SK-N-SH (cell line): ENCODE measurements around the gene E4F1. TPM values are rescaled to one million over a fixed set of nuclear protein-coding genes. Genes with fewer than 3 reads are reported as not detected.

Experiments used
- CTCF ChIA-PET: fragments of 300-600, 350-600 bp; formaldehyde crosslinking; extraction: SDS; loops from one replicate; lab custom pipeline; 2021; lab: Yijun Ruan, JAX
- POLR2A ChIA-PET: fragments of 350-600 bp; sonication (Branson Sonifier 250); formaldehyde crosslinking; extraction: SDS; loops from one replicate; lab custom pipeline; 2020; ENCODE audit warnings: antibody characterized with exemption, inconsistent platforms; lab: Yijun Ruan, JAX
- DNase-seq: peaks from one replicate; pipeline ENCODE4 v3.0.0; 2012
- H2AFZ ChIP-seq: fragments of 200-600 bp; sonication (generic); 2 replicates; pipeline ENCODE4 v1.8.1; 2016; ENCODE audit warnings: antibody characterized with exemption, mild to moderate bottlenecking, low read depth
- H3F3A ChIP-seq: fragments of 200-600 bp; sonication (generic); replicated peaks from 2 replicates; pipeline ENCODE3; 2016; ENCODE audit warnings: antibody characterized with exemption, mild to moderate bottlenecking; ENCODE audit not compliant: insufficient read depth
- H3K27ac ChIP-seq, 2 experiments: fragments of 200-500 bp in 1 of 2; fragments of 200-600 bp in 1 of 2; sonication (Bioruptor generic) in 1 of 2; sonication (generic), shearing (Covaris generic) in 1 of 2; 2 replicates each; pipeline versions ENCODE4 v1.5.1 to v1.6.1; 2014 to 2016; ENCODE audit warnings: low read depth in 2 of 2, inconsistent platforms in 1 of 2, low read length in 1 of 2, mild to moderate bottlenecking in 1 of 2, mixed read lengths in 1 of 2
- H3K27me3 ChIP-seq: fragments of 200-600 bp; sonication (generic), shearing (Covaris generic); 2 replicates; pipeline ENCODE4 v1.6.1; 2016; ENCODE audit warnings: mixed run types; ENCODE audit not compliant: insufficient read depth
- H3K36me3 ChIP-seq, 2 experiments: fragments of 200-500 bp in 1 of 2; fragments of 200-600 bp in 1 of 2; sonication (Bioruptor generic) in 1 of 2; sonication (generic) in 1 of 2; replicated peaks in 1 of 2; 2 replicates each; pipeline versions ENCODE3 to v1.5.1; 2014 to 2016; ENCODE audit warnings: low read length in 1 of 2, mild to moderate bottlenecking in 1 of 2; ENCODE audit not compliant: insufficient read depth in 2 of 2, control insufficient read depth in 1 of 2
- H3K4me1 ChIP-seq, 2 experiments: fragments of 200-500 bp in 1 of 2; fragments of 200-600 bp in 1 of 2; sonication (Bioruptor generic) in 1 of 2; sonication (generic), shearing (Covaris generic) in 1 of 2; 2 replicates each; pipeline versions ENCODE4 v1.5.1 to v1.6.1; 2014 to 2016; ENCODE audit warnings: low read depth in 1 of 2, low read length in 1 of 2, mixed run types in 1 of 2; ENCODE audit not compliant: insufficient read depth in 2 of 2, control insufficient read depth in 1 of 2
- H3K4me2 ChIP-seq: fragments of 200-600 bp; sonication (generic), shearing (Covaris generic); 2 replicates; pipeline ENCODE4 v1.6.1; 2017; ENCODE audit warnings: mixed run types
- H3K4me3 ChIP-seq, 2 experiments: fragments of 200-500 bp in 1 of 2; fragments of 200-600 bp in 1 of 2; sonication (Bioruptor generic) in 1 of 2; sonication (generic), shearing (Covaris generic) in 1 of 2; 2 replicates each; pipeline versions ENCODE4 v1.5.1 to v1.8.1; 2014 to 2016; ENCODE audit warnings: low read depth in 2 of 2, inconsistent platforms in 1 of 2, low read length in 1 of 2, mild to moderate bottlenecking in 1 of 2, mixed read lengths in 1 of 2, moderate library complexity in 1 of 2
- H3K79me2 ChIP-seq: fragments of 200-600 bp; sonication (generic); 2 replicates; pipeline ENCODE4 v1.8.1; 2017; ENCODE audit warnings: mild to moderate bottlenecking; ENCODE audit not compliant: insufficient read depth
- H3K9ac ChIP-seq: fragments of 200-600 bp; sonication (generic); 2 replicates; pipeline ENCODE4 v1.6.1; 2017; ENCODE audit warnings: mixed run types
- H3K9me2 ChIP-seq: fragments of 200-600 bp; sonication (generic); 2 replicates; pipeline ENCODE4 v1.6.1; 2017; ENCODE audit warnings: mixed run types
- H3K9me3 ChIP-seq: fragments of 200-600 bp; sonication (generic); 2 replicates; pipeline ENCODE4 v1.6.1; 2017; ENCODE audit warnings: mixed run types, mild to moderate bottlenecking, moderate library complexity
- H4K20me1 ChIP-seq: fragments of 200-600 bp; sonication (generic); 2 replicates; pipeline ENCODE4 v1.6.1; 2017; ENCODE audit warnings: mild to moderate bottlenecking, mixed run types; ENCODE audit not compliant: insufficient read depth
- ELF1 ChIP-seq: IDR thresholded peaks from 2 replicates; pipeline ENCODE4 v1.4.0; 2012
- EP300 ChIP-seq, 2 experiments: IDR thresholded peaks; 2 replicates each; pipeline versions ENCODE4 v1.4.0 to v1.6.1; 2012; ENCODE audit warnings: borderline replicate concordance in 1 of 2, low read depth in 1 of 2, low read length in 1 of 2
- FOXJ3 ChIP-seq: sonication (generic); formaldehyde crosslinking; IDR thresholded peaks from 2 replicates; pipeline ENCODE4 v1.5.1; 2020; ENCODE audit warnings: mild to moderate bottlenecking, missing genetic modification reagents
- GABPA ChIP-seq: IDR thresholded peaks from 2 replicates; pipeline ENCODE4 v1.4.0; 2012; ENCODE audit warnings: low read depth, mild to moderate bottlenecking
- JUND ChIP-seq: IDR thresholded peaks from 2 replicates; pipeline ENCODE4 v1.4.0; 2012
- MXI1 ChIP-seq: IDR thresholded peaks from 2 replicates; pipeline ENCODE4 v1.6.1; 2012; ENCODE audit warnings: mild to moderate bottlenecking, low read depth, low read length, improper control_type of control experiment
- NFIC ChIP-seq: IDR thresholded peaks from 2 replicates; pipeline ENCODE4 v1.4.0; 2012; ENCODE audit warnings: borderline replicate concordance
- NRF1 ChIP-seq: IDR thresholded peaks from 2 replicates; pipeline ENCODE4 v1.6.1; 2012; ENCODE audit warnings: low read depth, mild to moderate bottlenecking, low read length
- PBX3 ChIP-seq: IDR thresholded peaks from 2 replicates; pipeline ENCODE4; 2012
- RAD21 ChIP-seq: IDR thresholded peaks from 2 replicates; pipeline ENCODE4 v1.6.1; 2012; ENCODE audit warnings: mild to moderate bottlenecking, low read length
- RCOR1 ChIP-seq: fragments of 150-350 bp; IDR thresholded peaks from 2 replicates; pipeline ENCODE4 v1.6.1; 2017; ENCODE audit warnings: antibody characterized with exemption, low read length
- REST ChIP-seq: IDR thresholded peaks from 2 replicates; pipeline ENCODE4 v1.6.1; 2012; ENCODE audit warnings: mild to moderate bottlenecking, low read depth, low read length, moderate library complexity
- RFX5 ChIP-seq: IDR thresholded peaks from 2 replicates; pipeline ENCODE4 v1.6.1; 2012; ENCODE audit warnings: mild to moderate bottlenecking, improper control_type of control experiment, low read length
- RXRA ChIP-seq: IDR thresholded peaks from 2 replicates; pipeline ENCODE4 v1.4.0; 2012; ENCODE audit warnings: low read depth, mild to moderate bottlenecking, borderline replicate concordance
- SMC3 ChIP-seq: IDR thresholded peaks from 2 replicates; pipeline ENCODE4 v1.6.1; 2012; ENCODE audit warnings: low read depth, low read length, improper control_type of control experiment
- TAF1 ChIP-seq: IDR thresholded peaks from 2 replicates; pipeline ENCODE4 v1.6.1; 2012; ENCODE audit warnings: low read depth, mild to moderate bottlenecking, low read length, moderate library complexity, borderline replicate concordance
- TCF12 ChIP-seq: IDR thresholded peaks from 2 replicates; pipeline ENCODE4 v1.4.0; 2012
- TEAD4 ChIP-seq: IDR thresholded peaks from 2 replicates; pipeline ENCODE4 v1.4.0; 2012; ENCODE audit warnings: mild to moderate bottlenecking, borderline replicate concordance; ENCODE audit not compliant: insufficient read depth
- YY1 ChIP-seq: IDR thresholded peaks from 2 replicates; pipeline ENCODE4 v1.4.0; 2012; ENCODE audit warnings: low read depth, mild to moderate bottlenecking
- WGBS: methylation state at CpG from one replicate; pipeline ENCODE4 v1.1.6; 2017; ENCODE audit warnings: low lambda C conversion rate; 5-methylcytosine and 5-hydroxymethylcytosine counted together
- polyA plus RNA-seq, 3 experiments: library from polyadenylated mRNA; depleted of rRNA; stranded (reverse); fragments of >200 nt; gene quantifications; 2 replicates each; pipeline ENCODE4 v1.2.3, GENCODE V29; 2012
- TF ChIP-seq, protein P1 (sequence below): IDR thresholded peaks from 2 replicates; pipeline ENCODE4 v1.4.0; 2012; ENCODE audit warnings: low read depth
- TF ChIP-seq, protein P2 (sequence below): IDR thresholded peaks from 2 replicates; pipeline ENCODE4 v1.4.0; 2012; ENCODE audit warnings: low read depth, borderline replicate concordance

Gene E4F1
- polyA plus RNA-seq, 1 of the 3 experiments (the other 2 are of a cell fraction): 33.0 TPM

DNA sequence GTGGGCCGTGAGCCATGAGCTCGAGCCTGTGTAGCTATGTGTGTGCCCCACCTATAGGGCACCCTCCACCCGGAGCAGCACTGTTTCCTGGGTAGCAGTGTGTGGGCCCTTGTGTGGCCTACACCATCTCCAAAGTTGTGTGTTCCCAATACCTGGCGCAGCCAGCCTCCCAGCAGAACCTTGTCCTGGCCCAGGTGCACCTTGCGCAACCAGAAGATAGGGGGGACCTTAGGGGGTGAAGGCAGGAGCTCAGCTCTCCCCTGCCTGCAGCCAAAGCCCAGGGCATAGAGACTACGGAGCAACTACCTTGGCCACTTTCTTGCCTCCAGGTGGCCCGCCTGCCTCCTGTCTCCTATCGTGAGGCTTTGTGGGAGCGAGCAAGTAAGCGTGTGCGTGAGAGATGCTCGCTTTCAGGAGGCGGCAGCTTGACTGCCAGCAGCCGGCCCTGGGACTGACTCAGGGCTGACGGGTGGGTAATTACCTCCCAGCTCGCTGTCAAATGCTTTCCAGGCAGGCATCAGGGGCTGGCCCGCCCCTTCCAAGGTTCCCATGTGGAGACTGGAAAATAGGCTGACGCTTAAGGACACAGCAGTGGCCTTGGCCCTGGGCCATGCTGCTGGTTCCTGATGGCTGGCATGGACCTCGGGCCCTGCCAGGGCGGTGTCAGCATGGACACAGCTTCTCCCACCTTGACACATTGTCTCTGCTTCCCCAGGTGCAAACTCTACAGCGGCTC is 48.8 kb upstream of the E4F1 start:
- no peaks in the 10 kb centered on the region for H3F3A ChIP-seq
- H3K9me2 ChIP-seq: no peaks in the 10 kb centered on the region
- no peak overlapping the region for H3K9ac ChIP-seq
- no peaks in the 10 kb centered on the region for H3K79me2 ChIP-seq
- H2AFZ ChIP-seq: no peak overlapping the region
- CTCF ChIA-PET: interaction anchor here (1.5 kb wide), 1 partner anchor 20 kb away, joined by 4 read pairs; no protein-coding TSS in a partner anchor
- no peaks in the 10 kb centered on the region for H3K27me3 ChIP-seq
- WGBS: 99% methylated on average over 13 of the region's 21 CpGs
- DNase-seq: no peak
- H3K4me2 ChIP-seq: no peak overlapping the region
- peaks cover 0 to 73% of the 10 kb centered on the region in 2 experiments for H3K36me3 ChIP-seq
- no peak overlapping the region for H3K4me3 ChIP-seq
- no peak overlapping the region for H3K27ac ChIP-seq
- no peak for TF ChIP-seq YY1
- no peak for TF ChIP-seq ELF1
- TF ChIP-seq PBX3: no peak
- no peak for TF ChIP-seq RAD21
- no peak for TF ChIP-seq SMC3
- TF ChIP-seq, all 33 proteins: peak for 0
- no peaks in the 10 kb centered on the region for H3K4me1 ChIP-seq
- no peaks in the 10 kb centered on the region for H3K9me3 ChIP-seq
- POLR2A ChIA-PET: interaction anchor here (1.4 kb wide), 1 partner anchor 12 kb away, joined by 4 read pairs; no protein-coding TSS in a partner anchor
- no peaks in the 10 kb centered on the region for H4K20me1 ChIP-seq

GRCh38 chr16:2175454-2175853 is 47.9 kb upstream of the E4F1 start:
- WGBS: 100% methylated on average over 1 of the region's 10 CpGs
- no peak for TF ChIP-seq REST
- TF ChIP-seq NFIC: no peak
- TF ChIP-seq, protein P1, sequence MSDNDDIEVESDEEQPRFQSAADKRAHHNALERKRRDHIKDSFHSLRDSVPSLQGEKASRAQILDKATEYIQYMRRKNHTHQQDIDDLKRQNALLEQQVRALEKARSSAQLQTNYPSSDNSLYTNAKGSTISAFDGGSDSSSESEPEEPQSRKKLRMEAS: no peak
- no peak for TF ChIP-seq TCF12
- no peak for TF ChIP-seq RCOR1
- TF ChIP-seq RFX5: no peak
- no peak for TF ChIP-seq TEAD4
- no peak for TF ChIP-seq NRF1
- TF ChIP-seq MXI1: no peak
- TF ChIP-seq EP300 (IDR thresholded peaks at IDR 0.05; ENCODE audit: borderline replicate concordance in 1 of 2, low read depth in 1 of 2, low read length in 1 of 2): no peak
- no peak for TF ChIP-seq FOXJ3
- TF ChIP-seq SMC3: no peak
- no peak for TF ChIP-seq JUND
- TF ChIP-seq, protein P2, sequence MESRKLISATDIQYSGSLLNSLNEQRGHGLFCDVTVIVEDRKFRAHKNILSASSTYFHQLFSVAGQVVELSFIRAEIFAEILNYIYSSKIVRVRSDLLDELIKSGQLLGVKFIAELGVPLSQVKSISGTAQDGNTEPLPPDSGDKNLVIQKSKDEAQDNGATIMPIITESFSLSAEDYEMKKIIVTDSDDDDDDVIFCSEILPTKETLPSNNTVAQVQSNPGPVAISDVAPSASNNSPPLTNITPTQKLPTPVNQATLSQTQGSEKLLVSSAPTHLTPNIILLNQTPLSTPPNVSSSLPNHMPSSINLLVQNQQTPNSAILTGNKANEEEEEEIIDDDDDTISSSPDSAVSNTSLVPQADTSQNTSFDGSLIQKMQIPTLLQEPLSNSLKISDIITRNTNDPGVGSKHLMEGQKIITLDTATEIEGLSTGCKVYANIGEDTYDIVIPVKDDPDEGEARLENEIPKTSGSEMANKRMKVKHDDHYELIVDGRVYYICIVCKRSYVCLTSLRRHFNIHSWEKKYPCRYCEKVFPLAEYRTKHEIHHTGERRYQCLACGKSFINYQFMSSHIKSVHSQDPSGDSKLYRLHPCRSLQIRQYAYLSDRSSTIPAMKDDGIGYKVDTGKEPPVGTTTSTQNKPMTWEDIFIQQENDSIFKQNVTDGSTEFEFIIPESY: no peak
- no peak for TF ChIP-seq GABPA
- no peak for TF ChIP-seq TAF1
- no peak for TF ChIP-seq RXRA

More at GRCh38 chr16:2175454-2175853, 47.9 kb upstream of the E4F1 start:
- Histone ChIP-seq H3K36me3 (peaks cover 0 to 64% of the 10 kb centered on the region in 2 experiments), H3K27me3 (no peaks in the 10 kb centered on the region), H3K4me3 (no peak overlapping the region), H3K27ac (no peak overlapping the region), H3K9me3 (no peaks in the 10 kb centered on the region), H3K9ac (no peak overlapping the region), H3K79me2 (no peaks in the 10 kb centered on the region), H3K9me2 (no peaks in the 10 kb centered on the region), H3F3A (no peaks in the 10 kb centered on the region), H3K4me2 (no peak overlapping the region), H3K4me1 (no peaks in the 10 kb centered on the region), H4K20me1 (no peaks in the 10 kb centered on the region), H2AFZ (no peak overlapping the region)
- ChIA-PET CTCF (interaction anchor here (1.5 kb wide), 1 partner anchor 19 kb away, joined by 4 read pairs; no protein-coding TSS in a partner anchor), POLR2A (interaction anchor here (1.4 kb wide), 1 partner anchor 13 kb away, joined by 4 read pairs; no protein-coding TSS in a partner anchor)
- no peak for DNase-seq
